Ovary (tissue), 9 donors: ENCODE measurements around the gene EFCAB14. TPM values are rescaled to one million over a fixed set of nuclear protein-coding genes. Genes with fewer than 3 reads are reported as not detected.
"Not testable (repeated sequence)": the region's sequence is repeated elsewhere in the genome, so short reads cannot be mapped to it uniquely, and the experiment has no call there.

Experiments used
- DNase-seq, 5 donors: peaks; one replicate each; pipeline ENCODE4 v3.0.0-alpha.2; 2019 to 2020
- H3K27ac ChIP-seq, 2 donors: fragments of 200-600 bp; one replicate each; pipeline versions ENCODE4 v1.5.1 to v1.8.0; 2019 to 2022
- H3K27me3 ChIP-seq: fragments of 200-600 bp; one replicate; pipeline ENCODE4 v1.8.0; 2022
- H3K36me3 ChIP-seq: fragments of 200-600 bp; sonication (generic); one replicate; pipeline ENCODE4 v1.5.1; 2019
- H3K4me1 ChIP-seq: one replicate; pipeline ENCODE4 v1.8.1; 2013; ENCODE audit warnings: mild to moderate bottlenecking, moderate library complexity; ENCODE audit not compliant: insufficient read depth
- H3K4me3 ChIP-seq: fragments of 200-600 bp; sonication (generic); one replicate; pipeline ENCODE4 v1.5.1; 2017
- H3K9me3 ChIP-seq, 2 donors: fragments of 200-600 bp in 1 of 2; sonication (generic) in 1 of 2; one replicate each; pipeline versions ENCODE4 v1.5.1 to v1.8.1; 2013 to 2019; ENCODE audit warnings: mild to moderate bottlenecking in 1 of 2, moderate library complexity in 1 of 2
- EP300 ChIP-seq: sonication (generic); formaldehyde crosslinking; IDR thresholded peaks from one replicate; pipeline ENCODE4 v1.6.1; 2017; ENCODE audit warnings: antibody characterized with exemption
- POLR2A ChIP-seq: fragments of 450-650 bp; IDR thresholded peaks from one replicate; pipeline ENCODE4 v1.6.1; 2017; ENCODE audit warnings: antibody characterized with exemption, mild to moderate bottlenecking, moderate library complexity
- WGBS, 3 donors: extraction: QIAGEN DNeasy Blood & Tissue Kit in 1 of 3; methylation state at CpG; one replicate each; pipeline versions ENCODE4 v1.1.5 to v1.1.7; 2013 to 2017; 5-methylcytosine and 5-hydroxymethylcytosine counted together
- intact Hi-C, 4 donors: fragments of 100-400 bp; cut with DNase I; formaldehyde crosslinking; loops; one replicate each; pipeline versions ENCODE4 v1.11.0 to v1.15.1; 2022 to 2023
- polyA plus RNA-seq, 2 donors: library from polyadenylated mRNA; stranded (reverse); fragments of 200-250 nt in 1 of 2; fragments of 350-450 nt in 1 of 2; fragmentation: Illumina TruSeq in 1 of 2; extraction: RNeasy Lipid Tissue Mini Kit (QIAGEN cat#74804) in 1 of 2; gene quantifications; one replicate each; pipeline ENCODE4 v1.2.3, GENCODE V29; 2013 to 2014
- total RNA-seq, 7 donors: library from RNA; depleted of rRNA in 2 of 7; stranded (reverse); fragments of >200 nt in 2 of 7; fragmentation: NEBNext Ultra II Directional in 3 of 7; extraction: Animal tissue kit (Norgen Biotek cat#: 25700) in 3 of 7; gene quantifications; one replicate each; pipeline versions ENCODE4 v1.1.0 to v1.2.4, GENCODE V29; 2016 to 2023
- TF ChIP-seq, protein P1 (sequence below), 3 donors: fragments of 450-650 bp in 2 of 3; fragments of 200-600 bp in 1 of 3; IDR thresholded peaks; one replicate each; pipeline versions ENCODE4 v1.5.1 to v1.8.0; 2016 to 2022; ENCODE audit warnings: antibody characterized with exemption in 3 of 3, mild to moderate bottlenecking in 1 of 3
- donor health status: DM: no; HTN: no; CAD: no; lungs with moderate emphysema.
- donor health status: DM: no; HTN: no; CAD: no.
- donor health status: Bipolar disorder and iron deficiency.
- donor health status: DM: yes; HTN: yes; CAD: no.
- donor health status: DM: no; HTN: no; CAD: no.
- donor health status: DM: yes; HTN: yes; CAD: no.

The EFCAB14 gene
- total and polyA plus RNA-seq, 9 donors, result 31.7 to 99.2 (median 77.4) TPM

DNA sequence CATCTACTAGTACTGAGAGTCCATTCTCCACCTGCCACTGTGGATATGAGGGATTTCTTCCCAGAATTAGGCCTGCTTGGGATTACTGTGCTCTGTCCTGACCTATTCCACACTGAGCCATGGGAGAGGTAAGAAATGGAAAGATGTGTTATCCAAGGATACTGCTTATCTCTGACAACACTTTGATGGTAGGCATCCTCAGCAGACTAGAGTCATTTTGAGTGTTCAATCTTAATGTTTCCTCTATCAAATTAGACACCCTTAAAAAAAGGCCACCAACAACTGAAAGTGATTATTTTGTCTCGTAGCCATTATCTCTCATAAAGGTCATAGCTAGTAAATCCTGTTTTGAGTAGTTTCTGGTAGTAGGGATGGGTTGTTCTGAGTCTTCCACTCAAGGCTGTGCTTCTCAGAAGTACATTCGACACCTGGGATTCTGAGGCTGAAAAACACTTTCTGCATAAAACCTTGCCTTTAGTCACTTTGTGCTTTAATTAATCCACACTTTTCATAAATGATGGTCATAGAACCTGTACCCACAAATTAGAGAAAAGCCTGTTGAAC, 59.5 kb downstream of the EFCAB14 start:
- no peak for DNase-seq
- Histone ChIP-seq H3K36me3 (no peaks in the 10 kb centered on the region), H3K4me1 (no peaks in the 10 kb centered on the region), H3K27me3 (no peaks in the 10 kb centered on the region), H3K4me3 (no peak overlapping the region), H3K9me3 (no peaks in the 10 kb centered on the region), H3K27ac (no peak overlapping the region)
- 61 to 78% (median 68%) methylated on average over 2 of the region's 2 CpGs for WGBS, 3 donors
- intact Hi-C loops, result no loop called here
- TF ChIP-seq POLR2A (no peak), EP300 (no peak)
- TF ChIP-seq, protein P1, sequence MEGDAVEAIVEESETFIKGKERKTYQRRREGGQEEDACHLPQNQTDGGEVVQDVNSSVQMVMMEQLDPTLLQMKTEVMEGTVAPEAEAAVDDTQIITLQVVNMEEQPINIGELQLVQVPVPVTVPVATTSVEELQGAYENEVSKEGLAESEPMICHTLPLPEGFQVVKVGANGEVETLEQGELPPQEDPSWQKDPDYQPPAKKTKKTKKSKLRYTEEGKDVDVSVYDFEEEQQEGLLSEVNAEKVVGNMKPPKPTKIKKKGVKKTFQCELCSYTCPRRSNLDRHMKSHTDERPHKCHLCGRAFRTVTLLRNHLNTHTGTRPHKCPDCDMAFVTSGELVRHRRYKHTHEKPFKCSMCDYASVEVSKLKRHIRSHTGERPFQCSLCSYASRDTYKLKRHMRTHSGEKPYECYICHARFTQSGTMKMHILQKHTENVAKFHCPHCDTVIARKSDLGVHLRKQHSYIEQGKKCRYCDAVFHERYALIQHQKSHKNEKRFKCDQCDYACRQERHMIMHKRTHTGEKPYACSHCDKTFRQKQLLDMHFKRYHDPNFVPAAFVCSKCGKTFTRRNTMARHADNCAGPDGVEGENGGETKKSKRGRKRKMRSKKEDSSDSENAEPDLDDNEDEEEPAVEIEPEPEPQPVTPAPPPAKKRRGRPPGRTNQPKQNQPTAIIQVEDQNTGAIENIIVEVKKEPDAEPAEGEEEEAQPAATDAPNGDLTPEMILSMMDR (IDR thresholded peaks at IDR 0.05), result no peak

DNA sequence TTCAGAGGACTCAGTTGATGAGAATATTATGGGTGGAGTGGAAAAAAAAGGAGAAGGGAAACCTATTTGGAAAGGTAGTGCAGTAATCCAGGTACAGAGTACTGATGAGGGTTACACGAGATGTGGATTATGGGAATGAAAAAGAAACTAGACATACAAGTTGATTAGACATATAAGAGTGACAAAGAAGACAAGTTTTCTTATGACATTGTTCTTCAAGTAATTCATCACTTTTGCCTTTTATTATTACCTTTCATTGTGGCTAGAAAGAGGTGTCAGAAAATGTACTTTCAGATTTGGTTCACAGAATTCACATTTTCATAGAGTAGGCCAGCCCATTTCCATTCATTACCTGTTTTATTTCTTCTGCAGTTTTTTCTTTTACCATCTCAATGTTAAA, 61.1 kb downstream of the EFCAB14 start:
- intact Hi-C loops, result no loop called here
- no peak for DNase-seq
- Histone ChIP-seq H3K4me1 (no peaks in the 10 kb centered on the region), H3K27me3 (no peaks in the 10 kb centered on the region), H3K4me3 (no peak overlapping the region), H3K36me3 (no peaks in the 10 kb centered on the region), H3K9me3 (no peaks in the 10 kb centered on the region), H3K27ac (no peak overlapping the region)
- TF ChIP-seq, protein P1 (IDR thresholded peaks at IDR 0.05), result no peak
- no peak for TF ChIP-seq POLR2A
- no peak for TF ChIP-seq EP300
- WGBS, 3 donors, result 87 to 96% (median 95%) methylated on average over 1 of the region's 1 CpG

DNA sequence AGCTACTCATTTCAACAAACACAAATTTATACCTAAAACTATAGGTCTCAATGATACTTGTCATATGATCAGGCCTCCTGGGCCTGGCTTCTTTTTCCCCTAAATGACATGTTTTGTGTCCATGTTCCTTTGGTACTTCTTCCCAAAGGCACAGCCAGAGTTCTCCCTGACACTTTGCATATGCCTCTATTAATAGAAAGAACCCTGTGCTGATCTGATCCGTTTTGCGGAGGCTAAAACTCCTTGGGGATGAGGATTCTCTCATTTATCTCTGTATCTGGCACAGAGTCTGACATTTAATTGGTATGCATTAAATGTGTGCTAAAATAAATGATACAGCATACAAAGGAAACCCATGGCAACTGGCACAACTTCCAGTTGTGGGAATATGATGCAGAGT, 62.3 kb downstream of the EFCAB14 start:
- Histone ChIP-seq H3K4me1 (no peaks in the 10 kb centered on the region), H3K27ac (no peak overlapping the region), H3K27me3 (no peaks in the 10 kb centered on the region), H3K4me3 (no peak overlapping the region), H3K36me3 (no peaks in the 10 kb centered on the region), H3K9me3 (no peaks in the 10 kb centered on the region)
- WGBS, 3 donors, result 66 to 85% (median 82%) methylated on average over 2 of the region's 2 CpGs
- no peak for DNase-seq
- intact Hi-C loops, result no loop called here
- TF ChIP-seq, protein P1 (IDR thresholded peaks at IDR 0.05), result no peak
- TF ChIP-seq POLR2A (no peak), EP300 (no peak)

DNA sequence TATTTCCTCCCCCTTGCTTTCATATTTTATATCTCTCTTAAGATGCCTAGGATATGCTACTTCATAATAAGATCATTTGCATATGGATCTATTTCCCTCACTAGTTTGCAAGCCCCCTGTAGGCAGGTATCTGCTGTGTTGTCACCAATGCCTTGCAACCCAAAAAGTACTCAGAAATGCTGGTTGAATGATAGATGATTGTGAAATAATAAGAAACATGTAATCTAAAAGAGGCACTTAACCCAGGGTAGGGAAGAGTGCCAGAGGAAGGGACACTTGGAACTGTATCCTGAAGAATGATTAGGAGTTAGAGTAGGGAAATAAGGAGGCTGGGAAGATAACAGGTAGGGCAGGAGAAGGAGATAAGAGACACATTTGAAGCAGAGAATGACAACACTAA, 63.1 kb downstream of the EFCAB14 start:
- TF ChIP-seq EP300 (no peak), POLR2A (no peak)
- TF ChIP-seq, protein P1 (IDR thresholded peaks at IDR 0.05), result no peak
- H3K4me3 ChIP-seq, result no peak overlapping the region
- intact Hi-C loops, result no loop called here
- H3K4me1 ChIP-seq, result no peaks in the 10 kb centered on the region
- H3K27ac ChIP-seq, result no peak overlapping the region
- no peaks in the 10 kb centered on the region for H3K27me3 ChIP-seq
- no peak for DNase-seq
- no peaks in the 10 kb centered on the region for H3K9me3 ChIP-seq
- H3K36me3 ChIP-seq, result no peaks in the 10 kb centered on the region

DNA sequence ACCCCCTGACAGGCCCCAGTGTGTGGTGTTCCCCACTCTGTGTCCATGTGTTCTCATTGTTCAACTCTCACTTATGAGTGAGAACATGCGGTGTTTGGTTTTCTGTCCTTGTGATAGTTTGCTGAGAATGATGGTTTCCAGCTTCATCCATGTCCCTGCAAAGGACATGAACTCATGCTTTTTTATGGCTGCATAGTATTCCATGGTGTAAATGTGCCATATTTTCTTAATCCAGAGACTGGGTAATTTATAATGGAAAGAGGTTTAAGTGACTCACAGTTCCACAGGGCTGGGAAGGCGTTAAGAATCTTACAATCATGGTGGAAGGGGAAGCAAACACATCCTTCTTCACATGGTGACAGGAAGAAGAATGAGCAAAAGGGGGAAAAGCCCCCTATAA, 64.2 kb downstream of the EFCAB14 start:
- H3K4me3 ChIP-seq, H3K4me1 ChIP-seq, DNase-seq, H3K9me3 ChIP-seq, H3K27me3 ChIP-seq, H3K27ac ChIP-seq, H3K36me3 ChIP-seq, intact Hi-C loops: not testable (repeated sequence)
- 98 to 100% (median 100%) methylated on average over 2 of the region's 2 CpGs for WGBS, 3 donors
